ENCODE results near the gene RAP1GAP.
A peak's percentile ranks its signal among the peaks of the same experiment; 100 is the strongest.

Gene RAP1GAP

GRCh38 chr1:21669258-21670058 lies at the start of gene RAP1GAP:
TSS of gene RAP1GAP (minus strand) at chr1:21669357. CDS start at chr1:21620032, 49,325 bp downstream.
- DNase-seq: peak in 1 of 2 experiments; percentile 26

DNA sequence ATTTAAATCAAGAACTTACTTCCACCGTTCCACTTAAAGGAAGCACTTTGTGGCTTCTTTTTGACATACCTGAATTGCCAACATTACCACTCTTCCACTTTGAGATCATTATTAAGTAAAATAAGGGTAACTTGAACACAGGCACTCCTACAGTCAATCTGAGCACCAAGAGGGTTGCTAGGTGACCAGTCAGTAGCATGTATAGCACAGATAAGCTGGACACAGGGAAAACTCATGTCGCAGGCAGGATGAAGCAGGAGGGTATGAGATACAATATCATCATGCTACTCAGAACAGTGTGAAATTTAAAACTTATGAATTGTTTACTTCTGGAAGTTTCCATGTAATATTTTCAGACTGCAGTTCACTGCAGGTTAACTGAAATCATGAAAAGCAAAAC lies 47.0 kb upstream of the RAP1GAP start:
- no peak for DNase-seq

DNA sequence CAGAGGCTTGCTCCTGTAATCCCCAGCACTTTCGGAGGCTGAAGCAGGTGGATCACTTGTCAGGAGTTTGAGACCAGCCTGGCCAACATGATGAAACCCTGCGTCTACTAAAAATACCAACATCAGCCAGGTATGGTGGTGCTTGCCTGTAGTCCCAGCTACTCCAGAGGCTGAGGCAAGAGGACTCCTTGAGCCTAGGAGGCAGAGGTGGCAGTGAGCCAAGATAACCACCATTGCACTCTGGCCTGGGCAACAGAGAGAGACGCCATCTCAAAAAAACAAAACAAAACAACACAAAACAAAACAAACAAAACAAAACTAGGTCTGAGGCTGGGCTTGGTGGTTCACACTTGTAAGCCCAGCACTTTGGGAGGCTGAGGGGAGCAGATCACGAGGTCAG lies 38.7 kb upstream of the RAP1GAP start:
- no peak for DNase-seq

DNA sequence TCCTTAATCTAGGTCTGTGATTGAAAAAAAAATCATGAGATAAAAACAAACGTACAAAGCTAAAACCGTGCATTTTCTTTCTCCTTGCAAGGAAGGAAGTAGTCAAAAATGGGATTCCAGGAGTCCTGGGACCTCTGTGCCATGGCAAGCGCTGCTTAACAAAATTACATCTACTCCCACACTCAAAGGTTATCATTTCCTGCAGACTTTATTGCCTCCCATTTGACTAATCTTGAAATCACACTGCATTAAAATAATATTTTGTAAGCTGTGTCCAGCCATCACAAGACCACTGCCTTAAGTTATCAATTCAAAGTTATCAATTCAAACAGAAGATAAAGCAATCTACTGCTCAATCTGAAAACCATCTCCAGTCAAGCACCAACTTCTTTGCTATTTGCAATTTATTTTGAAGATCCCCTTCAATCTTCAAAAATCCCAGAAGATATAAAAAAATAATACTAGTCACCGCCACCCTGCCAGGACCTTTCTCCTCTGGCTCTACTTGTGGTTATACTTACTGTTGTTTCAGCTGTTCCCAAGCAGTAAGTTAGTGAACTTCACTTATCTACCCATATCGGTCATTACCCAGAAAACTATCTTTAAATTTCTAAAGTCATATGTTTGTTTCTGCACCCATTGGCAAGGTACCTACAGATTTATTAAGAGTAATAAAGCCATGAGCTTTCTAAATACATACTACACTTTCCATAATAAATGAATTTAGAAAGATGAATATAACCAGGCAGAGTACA lies 38.1 kb upstream of the RAP1GAP start:
- DNase-seq: no peak

DNA sequence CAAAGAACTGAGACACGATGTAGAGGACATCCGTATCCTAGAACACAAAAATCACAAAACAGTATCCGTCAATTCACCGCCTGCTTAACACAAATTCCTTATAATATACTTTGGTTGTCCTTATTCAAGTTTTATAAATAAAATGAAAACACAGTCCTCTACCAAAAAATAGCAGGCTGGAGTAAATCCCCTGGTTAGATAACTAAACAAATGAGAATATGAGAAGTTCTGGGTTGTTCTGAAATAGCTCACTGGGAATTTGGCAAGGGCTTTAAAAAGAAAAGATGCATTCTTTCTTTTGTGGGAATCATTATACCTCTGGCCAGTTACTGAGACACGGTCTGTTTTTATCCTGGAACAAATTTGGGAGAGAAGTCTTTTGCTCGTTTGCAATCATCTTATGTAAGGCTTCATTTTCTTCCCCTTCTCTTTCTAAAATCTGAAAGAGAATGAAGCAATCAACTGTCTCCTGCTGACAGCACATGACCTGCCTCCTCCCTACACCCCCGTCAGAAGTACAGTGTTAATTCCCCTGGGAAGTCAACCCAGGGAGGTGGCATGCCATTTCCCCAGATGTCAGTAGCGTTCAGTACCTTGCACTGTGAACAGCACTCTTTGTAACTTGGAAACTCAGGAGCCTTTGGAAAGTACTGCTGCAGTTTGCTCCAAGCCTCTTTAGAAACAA lies 37.1 kb upstream of the RAP1GAP start:
- DNase-seq: no peak

DNA sequence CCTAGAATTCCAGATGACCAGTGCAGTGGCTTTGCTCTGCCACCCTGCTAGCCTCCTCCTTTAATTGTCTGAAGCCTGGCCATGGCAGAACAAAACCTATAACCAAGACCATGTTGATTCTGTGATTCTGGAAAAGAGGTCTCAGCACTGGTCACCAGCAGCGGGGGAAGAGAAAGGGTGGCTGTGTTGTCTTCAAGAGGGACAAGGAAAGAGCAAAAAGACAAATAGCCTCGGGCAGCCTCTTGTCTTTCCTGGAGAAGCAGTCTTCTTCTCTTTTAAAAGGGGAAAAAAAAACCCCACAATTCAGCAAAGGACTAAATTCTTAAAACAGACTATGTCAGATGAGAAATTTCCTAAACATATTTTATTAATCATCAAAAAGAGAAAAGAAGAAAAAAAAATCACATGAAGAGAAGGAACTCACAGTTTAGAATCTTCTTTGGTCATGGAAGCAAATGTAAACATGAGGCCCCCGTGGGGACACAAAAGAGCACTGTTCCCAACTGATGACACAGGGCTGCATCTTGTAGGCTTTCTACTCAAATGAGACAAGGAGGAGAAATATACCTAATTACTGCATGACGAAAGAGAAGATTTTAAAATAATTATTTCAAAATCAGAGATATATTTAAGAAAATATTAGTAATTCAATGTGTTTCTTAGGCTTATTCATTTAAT lies 36.3 kb upstream of the RAP1GAP start:
- DNase-seq: no peak

DNA sequence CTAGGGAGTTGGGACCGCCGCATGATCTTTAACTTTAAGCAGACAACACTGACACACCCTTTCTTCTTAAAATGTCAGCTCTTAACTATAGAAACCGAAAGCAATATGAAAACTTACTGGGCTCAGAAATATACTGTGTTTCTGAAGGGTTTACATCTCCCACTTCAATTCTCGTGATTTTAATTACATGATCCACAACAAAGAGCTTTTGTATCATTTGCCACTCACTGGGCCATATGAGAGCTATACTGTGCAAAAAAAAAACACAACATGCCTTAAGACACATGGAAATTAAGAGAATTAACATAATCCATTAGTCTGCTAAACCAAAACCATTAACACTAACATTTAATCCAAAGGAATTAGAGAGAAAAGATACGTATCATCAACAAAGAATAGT lies 35.0 kb upstream of the RAP1GAP start:
- DNase-seq: no peak

- DNase-seq: peak; percentile 3 to 22
Measured at GRCh38 chr1:21703318-21703963, 34.3 kb upstream of the RAP1GAP start.

- no peak for DNase-seq
Measured at GRCh38 chr1:21702780-21703179, 33.6 kb upstream of the RAP1GAP start.

GRCh38 chr1:21701401-21701800 lies 32.2 kb upstream of the RAP1GAP start:
- DNase-seq: no peak

DNA sequence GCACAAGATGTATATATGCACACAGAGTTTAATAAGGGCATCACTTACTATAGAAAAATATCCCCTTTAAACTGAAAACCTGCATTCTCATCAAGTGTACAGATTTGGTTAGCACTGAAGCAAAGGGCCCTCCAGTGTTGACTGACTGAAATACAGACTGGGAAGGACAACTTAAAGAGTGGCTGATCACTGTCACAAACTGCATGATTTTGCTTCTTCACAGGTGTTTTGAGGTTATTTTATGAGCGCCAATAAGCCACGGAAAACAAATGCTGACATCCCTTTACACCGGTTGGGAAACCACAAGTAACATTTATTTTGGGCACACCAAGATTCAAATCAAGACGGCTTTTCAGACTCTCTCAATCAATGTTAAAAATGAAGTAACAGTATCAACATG lies 30.9 kb upstream of the RAP1GAP start:
- no peak for DNase-seq

DNA sequence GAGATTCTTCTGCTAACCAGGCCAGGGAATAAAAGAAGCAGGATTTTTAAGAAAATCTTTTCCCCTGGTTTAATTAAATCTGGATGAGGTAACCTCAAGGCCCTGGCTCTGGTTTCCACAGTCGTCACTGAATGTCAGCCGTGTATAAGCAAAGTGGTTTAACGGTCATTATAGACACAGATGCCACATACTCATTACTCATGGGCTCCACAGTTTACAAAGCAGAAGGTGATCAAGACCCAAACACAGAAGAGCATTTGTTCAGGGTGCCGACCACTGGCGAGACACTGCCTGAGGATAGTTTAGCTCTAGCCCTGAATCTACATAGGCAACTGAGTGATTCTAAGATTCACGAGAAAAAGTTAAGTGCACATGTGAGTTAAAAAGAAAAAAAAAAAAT lies 27.8 kb upstream of the RAP1GAP start:
- DNase-seq: no peak

- DNase-seq: no peak
Measured at GRCh38 chr1:21693732-21694131, 24.6 kb upstream of the RAP1GAP start.

- DNase-seq: no peak
Measured at GRCh38 chr1:21691739-21692138, 22.6 kb upstream of the RAP1GAP start.

GRCh38 chr1:21689661-21690372 lies 20.7 kb upstream of the RAP1GAP start:
- DNase-seq: no peak

GRCh38 chr1:21687081-21687529 lies 17.9 kb upstream of the RAP1GAP start:
- DNase-seq: no peak

DNA sequence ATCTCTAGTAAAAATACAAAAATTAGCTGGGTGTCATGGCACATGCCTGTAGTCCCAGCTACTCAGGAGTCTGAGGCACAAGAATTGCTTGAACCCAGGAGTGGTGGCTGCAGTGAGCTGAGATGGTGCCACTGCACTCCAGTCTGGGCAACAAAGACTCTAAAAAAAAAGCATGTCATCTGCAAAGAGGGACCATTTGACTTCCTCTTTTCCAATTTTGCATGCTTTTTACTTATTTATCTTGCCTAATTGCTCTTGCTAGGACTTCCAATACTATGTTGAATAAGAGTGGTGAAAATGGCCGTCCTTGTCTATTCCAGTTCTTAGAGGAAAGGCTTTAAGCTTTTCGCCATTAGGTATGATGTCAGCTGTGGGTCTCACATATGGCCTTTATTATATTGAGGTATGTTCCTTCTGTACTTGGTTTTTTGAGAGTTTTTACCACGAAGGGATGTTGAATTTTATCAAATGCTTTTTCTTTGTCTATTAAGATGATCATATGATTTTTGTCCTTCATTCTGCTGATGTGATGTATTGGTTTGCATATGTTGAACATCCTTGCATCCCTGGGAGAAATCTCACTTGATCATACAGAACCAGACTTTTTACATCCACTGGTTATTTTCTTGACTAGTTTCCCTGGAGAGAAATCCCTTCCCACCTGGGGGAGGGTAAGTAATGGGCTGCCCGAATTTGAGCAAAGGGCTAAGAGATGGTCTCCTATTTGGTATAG lies 17.0 kb upstream of the RAP1GAP start:
- DNase-seq: no peak

DNA sequence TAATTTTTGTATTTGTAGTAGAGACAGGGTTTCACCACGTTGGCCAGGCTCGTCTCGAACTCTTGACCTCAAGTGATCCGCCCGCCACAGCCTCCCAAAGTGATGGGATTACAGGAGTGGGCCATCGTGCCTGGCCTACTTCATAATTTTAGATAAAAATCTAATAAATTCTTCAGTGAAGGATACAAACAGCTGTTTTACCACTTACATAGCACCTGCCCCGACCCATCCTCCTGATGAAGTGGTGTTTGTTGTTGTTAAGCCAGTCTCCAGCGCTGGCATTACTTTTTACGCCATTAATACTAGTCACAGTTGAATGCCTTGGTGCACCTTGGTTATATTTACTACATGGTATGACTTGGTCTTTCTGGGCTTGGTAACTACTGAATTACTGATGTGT lies 12.3 kb upstream of the RAP1GAP start:
- DNase-seq: no peak

GRCh38 chr1:21680918-21681317 lies 11.8 kb upstream of the RAP1GAP start:
- no peak for DNase-seq

DNA sequence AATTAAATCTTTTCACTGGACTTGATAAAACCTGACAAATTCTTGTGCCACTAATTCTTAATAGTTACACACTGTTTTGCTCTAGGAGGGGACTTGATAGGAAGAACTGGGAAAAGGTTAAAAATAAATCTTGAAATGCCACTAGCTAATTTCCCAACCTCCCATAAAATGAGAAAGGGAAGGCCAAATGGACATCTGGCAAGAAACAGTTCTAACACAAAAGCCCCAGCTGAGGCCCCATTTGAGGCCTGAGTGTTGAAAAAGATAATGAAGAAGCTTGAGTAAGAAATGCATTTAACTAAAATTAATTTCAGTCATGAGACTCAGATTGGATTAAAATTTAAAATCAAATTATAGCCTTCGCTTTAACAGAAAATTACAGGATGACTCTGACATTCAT lies 11.2 kb upstream of the RAP1GAP start:
- no peak for DNase-seq

DNA sequence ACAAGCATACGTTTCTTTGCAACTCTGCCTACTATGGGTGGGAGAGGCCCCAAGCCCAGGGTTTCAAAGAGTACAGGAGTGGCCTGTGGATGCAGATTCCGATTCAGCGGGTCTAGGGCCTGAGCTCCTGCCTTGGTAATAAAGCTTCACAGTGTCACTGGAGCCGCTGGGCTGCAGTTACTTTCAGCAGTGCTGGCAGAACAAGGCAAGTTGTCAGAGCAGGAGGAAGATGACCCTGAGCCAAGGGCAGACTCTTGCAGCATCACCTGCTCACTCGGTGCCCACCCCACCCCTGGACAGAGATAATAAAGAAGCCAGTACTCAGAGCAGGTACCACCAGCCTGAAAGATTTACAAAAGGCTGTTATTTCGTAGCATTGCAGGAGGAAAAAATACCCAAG lies 8.0 kb upstream of the RAP1GAP start:
- DNase-seq: no peak
